ENCODE results near the gene CLTB.
A peak's percentile ranks its signal among the peaks of the same experiment; 100 is the strongest.

The CLTB gene

GRCh38 chr5:176379881-176380280 lies 36.5 kb downstream of the CLTB start:
- DNase-seq, result no peak

DNA sequence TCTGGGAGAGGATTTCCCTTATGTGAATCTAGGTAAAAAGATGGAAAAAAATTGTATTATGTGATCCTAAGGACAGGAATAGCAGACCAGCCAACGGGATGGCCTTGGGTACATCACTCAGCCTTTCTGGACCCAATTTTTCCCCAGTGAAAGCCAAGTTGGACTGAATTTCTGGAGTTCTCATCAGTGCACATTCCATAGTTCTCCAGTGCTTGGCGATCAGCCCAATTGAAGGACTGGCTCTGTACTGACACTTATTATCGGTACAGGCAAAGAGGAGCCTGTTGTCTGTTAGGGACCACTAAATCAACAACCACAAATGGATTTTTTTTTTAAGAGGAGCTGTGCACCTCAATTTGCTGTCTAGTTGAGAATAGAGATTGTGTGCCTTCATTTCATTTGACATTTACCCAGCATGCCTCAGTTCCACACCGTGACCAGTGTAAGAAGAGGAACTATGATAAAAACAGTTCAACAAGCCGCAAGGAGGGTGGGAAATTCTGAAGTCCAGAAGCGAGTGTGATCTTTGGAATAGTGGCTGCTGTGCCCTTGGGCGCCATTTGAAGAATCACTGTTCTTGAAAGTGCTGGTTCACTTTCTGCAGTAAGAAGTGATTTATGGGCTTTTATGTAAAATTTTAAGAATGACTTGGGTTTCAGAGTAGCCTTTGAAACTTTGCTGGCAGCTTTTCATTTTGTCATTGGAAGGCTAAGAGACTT lies 43.1 kb downstream of the CLTB start:
- DNase-seq, result no peak

- DNase-seq, result no peak
Observed at GRCh38 chr5:176371621-176372539, 44.5 kb downstream of the CLTB start.

DNA sequence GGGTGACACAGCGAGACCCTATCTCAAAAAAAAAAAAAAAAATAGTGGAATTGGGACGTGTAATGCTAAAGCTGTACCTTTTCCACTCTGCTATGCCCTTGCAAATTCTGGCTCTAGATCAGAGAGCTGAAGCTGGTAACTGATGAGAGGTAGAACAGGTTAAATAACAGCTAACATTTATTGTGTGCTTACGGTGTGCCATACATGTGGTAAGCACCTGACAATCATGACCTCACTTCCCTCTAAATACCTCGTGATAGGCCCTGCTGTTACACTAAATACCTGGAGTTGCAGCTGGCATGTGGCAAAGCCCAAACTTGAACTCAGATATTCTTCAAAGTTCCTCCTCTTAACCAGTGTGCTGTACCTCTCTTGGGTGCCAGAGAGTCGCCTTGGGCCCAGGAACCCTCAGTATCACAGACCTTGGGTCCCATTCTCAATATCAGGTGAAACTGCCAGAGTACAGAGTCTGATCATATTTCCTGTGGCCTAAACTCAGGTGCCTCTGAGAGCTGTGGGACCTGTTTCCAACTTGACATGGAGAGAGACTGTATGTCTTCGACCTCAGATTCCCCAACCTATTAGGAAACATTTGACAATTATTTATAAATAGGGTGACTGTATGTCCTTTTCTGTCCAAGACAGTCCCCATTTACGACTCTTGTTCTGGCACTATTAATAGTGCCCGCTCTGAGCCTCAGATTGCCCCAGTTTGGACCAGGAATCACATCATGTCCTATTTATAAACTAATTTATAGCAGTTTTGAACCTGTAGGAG lies 46.2 kb downstream of the CLTB start:
- no peak for DNase-seq

DNA sequence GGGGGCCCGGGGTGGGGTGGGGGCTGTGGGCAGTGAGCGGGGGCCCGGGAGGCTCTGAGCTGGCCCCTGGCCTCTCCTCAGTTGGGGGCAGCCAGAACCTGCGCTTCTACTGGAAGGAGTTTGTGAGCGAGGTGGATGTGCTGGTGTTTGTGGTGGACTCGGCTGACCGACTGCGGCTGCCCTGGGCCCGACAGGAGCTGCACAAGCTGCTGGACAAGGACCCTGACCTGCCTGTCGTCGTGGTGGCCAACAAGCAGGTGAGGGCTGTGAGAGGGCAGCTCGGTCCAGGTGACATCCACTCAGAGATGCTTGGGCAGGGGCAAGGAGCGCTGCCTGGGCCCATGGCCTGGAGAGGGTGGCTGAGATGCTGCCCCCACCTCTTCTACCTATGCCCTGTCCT lies 47.6 kb downstream of the CLTB start:
- DNase-seq, result no peak

GRCh38 chr5:176366232-176366894 lies 50.0 kb downstream of the CLTB start:
- no peak for DNase-seq

DNA sequence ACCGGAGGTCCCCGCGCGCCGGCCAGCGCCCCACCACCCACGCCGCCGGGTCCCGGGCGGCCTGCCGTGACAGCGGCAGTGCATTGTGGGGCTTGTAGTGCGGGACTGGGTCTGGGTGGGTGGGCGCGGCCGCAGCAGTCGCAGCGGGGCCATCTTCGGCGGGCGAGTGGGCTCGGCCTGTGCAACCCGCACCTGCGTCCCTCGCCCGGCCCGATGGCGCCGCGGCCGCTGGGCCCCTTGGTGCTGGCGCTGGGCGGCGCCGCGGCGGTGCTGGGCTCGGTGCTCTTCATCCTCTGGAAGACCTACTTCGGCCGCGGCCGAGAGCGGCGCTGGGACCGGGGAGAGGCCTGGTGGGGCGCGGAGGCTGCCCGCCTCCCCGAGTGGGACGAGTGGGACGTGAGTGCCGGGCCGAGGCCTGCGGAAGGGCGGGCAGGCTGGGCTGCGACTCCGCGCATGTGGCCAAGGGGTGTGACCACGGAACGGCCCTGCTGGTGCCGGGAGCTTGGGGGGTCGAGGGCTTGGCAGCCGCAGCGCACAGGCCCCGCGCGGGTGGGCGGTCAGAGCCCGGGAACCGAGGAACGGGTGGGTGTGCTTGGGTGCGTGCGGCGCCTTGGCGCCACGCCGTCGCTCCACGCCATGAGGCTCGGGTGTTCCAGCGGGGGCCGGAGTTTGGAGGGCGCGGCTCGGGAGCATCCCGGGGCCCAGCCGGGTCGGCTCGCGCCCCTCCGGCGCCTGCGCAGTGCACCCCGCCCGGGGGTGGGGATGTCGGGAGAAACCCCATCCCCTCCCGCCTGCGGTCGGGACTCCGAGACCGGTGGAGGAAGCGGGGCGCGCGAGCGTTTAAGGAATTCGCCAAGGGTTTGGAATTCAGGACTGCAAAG lies 50.7 kb downstream of the CLTB start, which contains the start of gene ARL10:
Gene ARL10, plus strand, starts transcription at position 137 of the 881 bp plus-strand sequence. Its CDS starts 77 bp downstream, at position 214.
- DNase-seq, result no peak

- no peak for DNase-seq
Observed at GRCh38 chr5:176364765-176365350, 51.5 kb downstream of the CLTB start.

GRCh38 chr5:176362233-176362490 lies 54.2 kb downstream of the CLTB start:
- no peak for DNase-seq

DNA sequence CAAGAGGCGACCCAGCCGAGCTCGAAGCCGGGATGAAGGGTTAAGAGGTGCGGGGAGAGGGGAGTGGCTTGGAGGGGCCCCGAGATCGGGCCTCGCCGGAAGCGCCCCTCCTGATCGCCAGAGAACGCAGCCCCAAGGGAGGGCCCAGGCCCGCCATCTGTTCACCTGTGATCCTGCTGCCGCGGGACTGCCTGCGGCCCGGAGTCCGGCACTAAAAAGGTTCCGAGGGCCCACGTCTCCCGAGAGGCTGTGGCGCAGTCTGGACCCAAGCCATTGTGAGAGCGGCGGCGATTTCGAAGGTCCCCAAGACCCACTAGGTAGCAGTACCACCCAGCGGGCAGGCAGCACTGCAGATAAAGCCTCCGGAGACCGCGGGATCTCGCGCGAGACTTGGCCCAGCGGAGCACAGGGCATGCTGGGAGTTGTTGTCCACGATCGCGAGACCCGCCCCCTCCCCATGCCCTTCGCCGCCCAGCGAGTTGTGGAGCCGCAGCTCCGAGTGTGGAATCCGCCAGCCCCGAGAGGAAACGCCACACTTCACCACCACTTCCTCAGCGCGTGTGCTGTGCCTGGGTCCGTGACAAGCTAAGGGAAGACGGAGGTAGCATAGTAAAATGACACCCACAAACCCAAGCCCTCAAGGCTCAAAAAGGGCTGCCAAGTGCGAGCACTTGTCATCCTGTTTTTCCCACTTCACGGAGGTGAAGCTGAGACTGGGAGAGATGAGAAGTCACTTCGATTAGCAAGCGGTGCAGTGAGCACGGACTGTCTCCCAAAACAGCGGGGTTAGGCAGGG lies 54.7 kb downstream of the CLTB start, which contains the start of gene KIAA1191:
Gene KIAA1191, minus strand, starts transcription at position 328 of the 796 bp plus-strand sequence. CDS start 2,256 bp downstream, outside the sequence.
- peak; percentile 95 for DNase-seq

- no peak for DNase-seq
Observed at GRCh38 chr5:176360894-176361436, 55.4 kb downstream of the CLTB start.

GRCh38 chr5:176359658-176360057 lies 56.7 kb downstream of the CLTB start:
- no peak for DNase-seq

DNA sequence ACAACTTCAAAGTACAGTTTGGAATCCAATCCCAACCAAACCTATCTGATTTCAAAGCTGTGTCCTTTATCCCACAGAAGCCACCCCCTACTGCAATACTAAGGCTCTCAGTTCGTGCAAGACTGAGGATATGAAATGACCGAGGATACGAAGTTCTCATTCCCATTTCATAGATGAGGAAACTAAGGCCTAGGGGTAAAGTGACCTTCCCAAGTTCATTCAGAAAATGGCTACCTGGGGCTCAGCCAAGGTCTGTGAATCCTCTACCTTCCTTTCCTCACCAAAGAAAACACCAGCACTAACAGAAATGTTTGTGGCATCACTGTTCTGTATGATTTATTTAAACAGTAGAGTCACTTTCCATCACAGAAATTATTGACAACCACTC lies 60.2 kb downstream of the CLTB start:
- no peak for DNase-seq

GRCh38 chr5:176355400-176356178 lies 60.8 kb downstream of the CLTB start:
- DNase-seq, result no peak

DNA sequence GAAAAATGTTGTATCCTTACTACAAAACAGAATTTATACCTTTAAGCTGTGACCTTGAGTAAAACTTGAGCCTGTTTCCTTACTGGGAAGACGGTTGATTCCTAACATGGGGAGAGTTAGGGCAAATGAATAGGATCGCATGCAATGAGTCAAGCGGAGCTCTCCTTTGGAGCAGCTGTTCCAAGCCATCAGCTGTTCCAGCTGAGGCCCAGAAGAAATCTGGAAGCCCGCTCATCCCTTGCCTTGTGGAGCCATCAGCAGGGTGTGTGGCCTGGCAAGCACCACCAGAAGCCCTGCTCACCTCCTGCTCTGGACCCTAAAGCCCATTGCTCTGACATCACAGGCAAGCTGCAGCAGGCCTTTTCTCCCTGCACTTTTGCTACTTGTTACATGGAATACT lies 62.8 kb downstream of the CLTB start:
- DNase-seq, result no peak

- DNase-seq, result no peak
Observed at GRCh38 chr5:176352116-176352878, 64.0 kb downstream of the CLTB start.

- DNase-seq, result no peak
Observed at GRCh38 chr5:176350416-176350815, 65.9 kb downstream of the CLTB start.

- DNase-seq, result no peak
Observed at GRCh38 chr5:176342766-176343458, 73.4 kb downstream of the CLTB start.
